HS-27A (cell line): ENCODE measurements around the gene RNF187.

Source experiments
- DNase-seq: peaks from one replicate; pipeline ENCODE4 v3.0.0-alpha.2; 2012; ENCODE audit warnings: low read depth, missing footprints

RNF187 gene

GRCh38 chr1:228544921-228545591, 57.9 kb downstream of the RNF187 start:
- DNase-seq: no peak
